DND-41 (cell line): ENCODE results near the gene ABLIM2.

Source experiments
- EZH2 ChIP-seq: IDR thresholded peaks from 3 replicates; pipeline ENCODE4 v1.6.1; 2012; ENCODE audit warnings: borderline replicate concordance, low read depth, mild to moderate bottlenecking, moderate library complexity, low read length, inconsistent platforms; ENCODE audit not compliant: severe bottlenecking
- TF ChIP-seq, protein P1 (sequence below): IDR thresholded peaks from 2 replicates; pipeline ENCODE4 v1.5.1; 2012; ENCODE audit warnings: borderline replicate concordance, low read length, moderate library complexity, mild to moderate bottlenecking; ENCODE audit not compliant: poor library complexity, severe bottlenecking; ENCODE audit errors: extremely low read depth

DNA sequence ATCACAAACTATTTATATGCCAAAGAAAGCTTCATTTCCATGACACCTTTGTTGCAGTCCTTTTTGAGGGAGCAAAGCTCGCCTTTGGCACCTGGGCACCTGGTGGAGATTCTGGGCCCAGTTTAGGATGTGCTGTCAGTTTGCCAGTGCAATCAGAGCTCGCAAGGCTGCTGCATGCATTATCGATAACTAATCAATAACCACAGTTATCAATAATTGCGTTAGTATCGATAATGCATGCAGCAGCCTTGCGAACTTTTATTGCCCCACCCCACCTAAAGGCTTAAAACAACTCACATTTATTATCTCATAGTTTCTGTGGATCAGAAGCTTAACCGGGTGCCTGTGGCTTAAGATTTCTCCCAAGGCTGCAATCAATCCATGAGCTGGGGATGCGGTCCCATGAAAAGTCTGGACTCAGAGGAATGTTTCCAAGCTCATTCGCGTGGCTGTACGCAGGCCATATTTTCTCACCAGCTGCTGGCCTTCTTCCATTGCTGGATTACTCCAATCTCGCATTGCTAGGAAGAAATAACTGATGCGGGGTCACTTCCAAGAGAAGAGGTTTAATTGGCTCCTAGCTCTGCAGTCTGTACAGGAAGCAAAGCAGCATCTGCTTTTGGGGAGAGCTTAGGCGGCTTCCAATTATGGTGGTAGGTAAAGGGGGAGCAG lies 212.8 kb downstream of the ABLIM2 start:
- TF ChIP-seq, protein P1, sequence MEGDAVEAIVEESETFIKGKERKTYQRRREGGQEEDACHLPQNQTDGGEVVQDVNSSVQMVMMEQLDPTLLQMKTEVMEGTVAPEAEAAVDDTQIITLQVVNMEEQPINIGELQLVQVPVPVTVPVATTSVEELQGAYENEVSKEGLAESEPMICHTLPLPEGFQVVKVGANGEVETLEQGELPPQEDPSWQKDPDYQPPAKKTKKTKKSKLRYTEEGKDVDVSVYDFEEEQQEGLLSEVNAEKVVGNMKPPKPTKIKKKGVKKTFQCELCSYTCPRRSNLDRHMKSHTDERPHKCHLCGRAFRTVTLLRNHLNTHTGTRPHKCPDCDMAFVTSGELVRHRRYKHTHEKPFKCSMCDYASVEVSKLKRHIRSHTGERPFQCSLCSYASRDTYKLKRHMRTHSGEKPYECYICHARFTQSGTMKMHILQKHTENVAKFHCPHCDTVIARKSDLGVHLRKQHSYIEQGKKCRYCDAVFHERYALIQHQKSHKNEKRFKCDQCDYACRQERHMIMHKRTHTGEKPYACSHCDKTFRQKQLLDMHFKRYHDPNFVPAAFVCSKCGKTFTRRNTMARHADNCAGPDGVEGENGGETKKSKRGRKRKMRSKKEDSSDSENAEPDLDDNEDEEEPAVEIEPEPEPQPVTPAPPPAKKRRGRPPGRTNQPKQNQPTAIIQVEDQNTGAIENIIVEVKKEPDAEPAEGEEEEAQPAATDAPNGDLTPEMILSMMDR = no peak
- no peak for TF ChIP-seq EZH2
